Measurements from ENCODE around the gene PIF1. TPM values are rescaled to one million over a fixed set of nuclear protein-coding genes. Genes with fewer than 3 reads are reported as not detected.

PIF1 gene
- total RNA-seq, 4 donors from 2014 or later, result 0.63 to 1.4 (median 1.0) TPM; not detected in 1

DNA sequence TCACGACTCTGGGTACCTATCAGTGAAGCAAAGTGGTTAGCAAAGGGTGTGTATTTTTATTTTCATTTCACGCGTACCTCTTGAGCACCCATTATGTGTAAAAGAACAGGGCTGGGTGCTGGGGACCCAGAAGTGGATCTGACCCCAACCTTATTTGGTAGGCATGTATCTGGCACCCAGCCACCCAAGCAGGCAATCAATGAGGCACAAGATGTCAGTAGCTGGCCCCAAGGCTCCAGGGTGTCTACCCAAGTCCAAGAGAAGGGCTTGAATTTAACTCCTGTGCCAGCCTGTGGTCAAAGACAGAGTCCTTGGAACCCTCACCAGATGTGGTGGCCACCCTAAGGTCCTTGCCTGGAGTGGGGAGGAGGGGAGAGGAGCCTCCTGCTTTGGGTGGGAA lies 22.0 kb upstream of the PIF1 start:
- TF ChIP-seq, protein P1, sequence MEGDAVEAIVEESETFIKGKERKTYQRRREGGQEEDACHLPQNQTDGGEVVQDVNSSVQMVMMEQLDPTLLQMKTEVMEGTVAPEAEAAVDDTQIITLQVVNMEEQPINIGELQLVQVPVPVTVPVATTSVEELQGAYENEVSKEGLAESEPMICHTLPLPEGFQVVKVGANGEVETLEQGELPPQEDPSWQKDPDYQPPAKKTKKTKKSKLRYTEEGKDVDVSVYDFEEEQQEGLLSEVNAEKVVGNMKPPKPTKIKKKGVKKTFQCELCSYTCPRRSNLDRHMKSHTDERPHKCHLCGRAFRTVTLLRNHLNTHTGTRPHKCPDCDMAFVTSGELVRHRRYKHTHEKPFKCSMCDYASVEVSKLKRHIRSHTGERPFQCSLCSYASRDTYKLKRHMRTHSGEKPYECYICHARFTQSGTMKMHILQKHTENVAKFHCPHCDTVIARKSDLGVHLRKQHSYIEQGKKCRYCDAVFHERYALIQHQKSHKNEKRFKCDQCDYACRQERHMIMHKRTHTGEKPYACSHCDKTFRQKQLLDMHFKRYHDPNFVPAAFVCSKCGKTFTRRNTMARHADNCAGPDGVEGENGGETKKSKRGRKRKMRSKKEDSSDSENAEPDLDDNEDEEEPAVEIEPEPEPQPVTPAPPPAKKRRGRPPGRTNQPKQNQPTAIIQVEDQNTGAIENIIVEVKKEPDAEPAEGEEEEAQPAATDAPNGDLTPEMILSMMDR (IDR thresholded peaks at IDR 0.05), result no peak
- no peak for ATAC-seq (ENCODE audit: low FRiP score)
- DNase-seq (ENCODE audit: low spot score), result no peak

DNA sequence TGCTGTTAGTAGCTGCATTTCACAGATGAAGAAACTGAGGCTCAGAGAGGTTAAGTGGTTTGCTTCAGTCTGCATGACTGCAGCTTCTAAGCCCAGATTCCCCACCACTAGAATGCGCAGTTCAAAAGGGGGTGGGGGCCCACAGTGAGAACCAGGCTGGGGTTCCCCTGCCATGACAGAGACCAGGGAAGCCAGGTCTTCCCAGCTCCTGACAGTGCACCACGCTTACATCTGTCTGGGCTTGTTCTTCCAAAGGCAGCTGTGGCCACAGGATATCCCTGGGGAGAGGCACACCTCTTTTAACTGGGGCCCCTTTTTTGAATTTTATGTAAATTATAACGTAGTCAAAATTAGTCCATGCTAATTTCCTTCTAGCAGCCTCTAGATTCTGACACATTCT lies 21.6 kb upstream of the PIF1 start:
- DNase-seq (ENCODE audit: low spot score) (no peak), ATAC-seq (ENCODE audit: low FRiP score) (no peak)
- TF ChIP-seq, protein P1 (IDR thresholded peaks at IDR 0.05), result no peak

DNA sequence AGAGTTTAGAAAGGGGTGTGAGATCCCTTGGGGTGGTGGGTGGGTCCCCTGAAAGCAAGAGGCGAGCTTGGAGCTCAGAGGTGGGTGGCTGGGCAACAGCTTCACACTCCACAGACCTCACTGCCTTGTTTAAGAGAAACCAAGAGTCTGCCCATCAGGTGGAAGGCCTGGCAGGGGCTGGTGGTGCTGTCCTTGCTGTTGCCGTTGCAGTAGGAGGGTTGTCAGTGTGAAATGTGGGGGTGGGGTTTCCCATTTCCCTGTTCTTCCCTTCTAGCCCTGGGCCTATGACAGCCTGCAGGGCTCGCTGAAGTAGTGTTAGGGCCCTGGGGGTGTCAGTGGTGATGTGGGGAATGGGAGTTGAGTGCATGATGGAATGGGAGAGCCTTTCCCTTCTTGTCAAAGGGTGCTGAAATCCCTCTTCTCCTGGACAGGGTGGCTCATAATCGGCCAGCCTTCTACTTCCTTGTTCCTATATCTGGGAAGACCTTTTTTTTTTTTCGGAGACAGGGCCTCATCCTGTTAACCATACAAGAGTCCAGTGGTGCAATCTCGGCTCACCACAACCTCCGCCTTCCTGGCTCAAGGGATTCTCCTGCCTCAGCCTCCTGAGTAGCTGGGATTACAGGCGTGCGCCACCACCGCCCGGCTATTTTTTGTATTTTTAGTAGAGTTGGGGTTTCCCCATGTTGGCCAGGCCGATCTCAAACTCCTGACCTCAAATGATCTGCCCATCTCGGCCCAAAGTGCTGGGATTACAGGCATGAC lies 20.6 kb upstream of the PIF1 start:
- TF ChIP-seq, protein P1 (IDR thresholded peaks at IDR 0.05), result no peak
- DNase-seq (ENCODE audit: low spot score), result no peak
- ATAC-seq (ENCODE audit: low FRiP score), result no peak

DNA sequence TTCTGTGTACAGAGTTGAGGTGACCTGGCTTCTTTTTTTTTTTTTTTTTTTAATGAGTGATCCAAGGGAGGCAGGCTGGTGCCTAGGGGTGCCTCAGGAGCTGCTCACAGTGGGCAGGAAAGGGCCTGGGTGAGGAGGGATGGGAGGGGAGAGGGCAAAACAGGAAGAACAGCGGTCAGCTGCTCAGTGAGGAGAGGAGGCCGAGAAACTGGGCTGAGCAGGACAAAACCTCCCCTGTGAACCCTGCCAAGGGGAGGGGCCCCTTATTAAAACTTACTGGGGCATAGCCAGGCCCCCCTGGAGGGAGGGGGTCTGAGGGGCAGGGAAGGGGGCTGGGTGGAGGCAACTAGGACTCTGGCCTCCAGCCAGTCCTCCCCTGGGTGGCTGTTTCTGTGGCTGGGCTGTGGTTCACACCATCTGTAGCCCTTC lies 19.8 kb upstream of the PIF1 start:
- no peak for DNase-seq (ENCODE audit: low spot score)
- TF ChIP-seq, protein P1 (IDR thresholded peaks at IDR 0.05), result no peak
- no peak for ATAC-seq (ENCODE audit: low FRiP score)

DNA sequence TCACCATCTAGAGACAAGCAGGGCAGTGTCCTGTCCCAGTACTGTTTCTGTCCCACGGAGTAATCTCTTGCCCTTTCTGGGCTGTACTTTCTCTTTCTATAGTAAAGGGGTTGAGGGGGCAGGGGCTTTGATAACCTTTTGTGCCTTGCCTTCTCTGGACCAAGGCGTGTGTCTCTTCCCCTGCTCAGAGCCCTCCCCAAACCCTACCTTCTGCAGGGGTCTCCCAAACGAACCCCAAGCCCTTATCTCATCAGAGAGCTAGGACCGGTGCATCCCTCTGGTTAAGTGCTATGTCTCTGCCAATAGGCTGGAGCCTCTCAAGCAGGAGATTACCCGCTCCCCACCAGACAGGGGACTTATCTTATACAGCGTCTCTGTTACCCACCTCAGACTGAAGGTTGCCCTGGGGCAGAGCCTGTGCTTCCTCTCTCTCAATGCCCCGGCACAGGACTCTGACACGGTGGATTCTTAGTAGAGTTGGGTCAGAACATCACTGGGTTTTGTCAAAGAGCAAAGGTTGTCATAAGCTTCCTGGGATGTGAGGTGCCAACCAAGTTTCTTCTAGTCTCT lies 19.2 kb upstream of the PIF1 start:
- ATAC-seq (ENCODE audit: low FRiP score), result no peak
- TF ChIP-seq, protein P1 (IDR thresholded peaks at IDR 0.05), result no peak
- DNase-seq (ENCODE audit: low spot score), result no peak

DNA sequence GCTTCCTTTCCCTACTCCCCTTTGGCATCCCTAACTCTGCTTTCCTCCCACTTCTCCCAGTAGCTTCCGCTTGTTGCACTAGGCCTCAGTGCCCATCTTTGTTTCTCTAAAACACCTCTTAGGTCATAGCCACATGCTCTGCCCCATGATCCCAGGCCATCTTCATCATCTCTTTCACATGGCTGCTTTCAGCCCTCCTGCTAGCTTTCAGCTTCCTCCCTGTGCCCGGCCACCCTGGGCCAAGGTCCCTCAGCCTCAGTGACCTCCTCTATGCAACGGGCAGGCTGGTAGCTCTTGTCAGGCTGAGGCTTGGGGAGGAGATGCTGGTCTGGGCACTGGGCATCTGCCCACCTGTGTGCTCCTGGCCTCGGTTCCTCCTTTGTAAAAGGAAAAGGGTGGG lies 18.5 kb upstream of the PIF1 start:
- TF ChIP-seq, protein P1 (IDR thresholded peaks at IDR 0.05), result no peak
- DNase-seq (ENCODE audit: low spot score), result no peak

More for the DNA sequence above, 18.5 kb upstream of the PIF1 start:
- no peak for ATAC-seq (ENCODE audit: low FRiP score)

Measured in omental fat pad (tissue), 4 donors.